Activated CD4-positive, alpha-beta T cell treated with anti-CD3 and anti-CD28 coated beads, Interleukin-2, amount 50 U/mL, for 48 hours (primary cell): ENCODE data around the gene ZBTB7B.
A peak's percentile ranks its signal among the peaks of the same experiment; 100 is the strongest.

Experiments
- DNase-seq, 2 experiments: peaks; one replicate each; pipeline ENCODE4 v3.0.0-alpha.2; 2020

Gene ZBTB7B

DNA sequence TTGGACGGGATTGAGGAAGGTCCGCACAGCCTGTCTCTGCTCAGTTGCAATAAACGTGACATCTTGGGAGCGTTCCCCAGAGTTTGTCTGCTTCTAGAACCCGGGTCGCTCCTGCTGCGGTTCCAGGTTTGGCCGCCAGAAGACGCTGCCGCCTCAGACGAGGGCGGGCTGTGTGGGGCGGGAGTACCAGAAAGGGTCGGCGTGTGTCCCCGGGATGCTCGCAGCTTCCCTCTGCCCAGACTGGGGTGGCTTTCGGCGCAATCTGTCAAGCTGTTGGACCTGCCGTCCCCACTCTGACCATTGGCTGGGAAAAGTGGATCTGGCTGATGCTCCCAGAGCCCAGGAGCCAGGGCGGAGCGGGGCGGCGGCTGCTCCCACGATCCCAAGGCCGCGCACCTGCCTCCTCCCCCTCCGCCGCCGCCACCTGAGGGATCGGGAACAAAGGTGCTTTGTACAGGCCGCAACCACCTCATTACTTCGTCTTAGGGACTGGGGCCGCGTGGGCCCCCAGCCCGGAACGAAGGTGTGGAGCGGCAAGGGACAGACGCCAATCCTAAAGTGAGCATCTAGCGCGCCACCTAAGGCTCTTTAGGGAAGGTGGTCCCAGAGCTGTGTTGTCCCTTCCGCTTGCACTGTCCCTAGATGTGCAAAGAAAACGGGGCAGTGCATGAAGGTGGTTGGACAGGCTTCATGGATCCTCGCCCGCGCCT lies 60.3 kb downstream of the ZBTB7B start:
- DNase-seq, result peak; percentile 86 to 90

DNA sequence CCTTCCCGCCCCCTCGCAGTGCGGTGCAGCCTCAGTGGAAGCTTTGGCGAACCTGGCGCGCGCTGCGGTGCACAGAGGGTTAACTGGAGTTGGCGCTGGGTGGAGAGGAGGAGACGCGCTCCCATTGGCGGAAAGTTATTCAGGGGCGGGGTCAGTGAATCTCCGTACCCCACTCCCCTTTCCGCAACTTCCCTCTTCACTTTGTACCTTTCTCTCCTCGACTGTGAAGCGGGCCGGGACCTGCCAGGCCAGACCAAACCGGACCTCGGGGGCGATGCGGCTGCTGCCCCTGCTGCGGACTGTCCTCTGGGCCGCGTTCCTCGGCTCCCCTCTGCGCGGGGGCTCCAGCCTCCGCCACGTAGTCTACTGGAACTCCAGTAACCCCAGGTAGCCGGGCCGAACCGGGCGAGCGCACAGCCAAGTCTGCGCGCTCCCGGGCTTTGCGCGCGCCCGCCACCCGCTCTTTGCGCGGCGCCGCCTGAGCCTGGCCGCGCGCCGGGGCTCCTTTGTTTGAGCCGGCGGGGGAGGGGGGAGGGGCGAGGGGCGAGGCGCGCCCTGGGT lies 61.0 kb downstream of the ZBTB7B start, which contains the start of gene EFNA4:
Gene EFNA4, plus strand, starts transcription at position 191 of the 561 bp plus-strand sequence. Its CDS starts 84 bp downstream, at position 275.
- peak; percentile 85 to 90 for DNase-seq

DNA sequence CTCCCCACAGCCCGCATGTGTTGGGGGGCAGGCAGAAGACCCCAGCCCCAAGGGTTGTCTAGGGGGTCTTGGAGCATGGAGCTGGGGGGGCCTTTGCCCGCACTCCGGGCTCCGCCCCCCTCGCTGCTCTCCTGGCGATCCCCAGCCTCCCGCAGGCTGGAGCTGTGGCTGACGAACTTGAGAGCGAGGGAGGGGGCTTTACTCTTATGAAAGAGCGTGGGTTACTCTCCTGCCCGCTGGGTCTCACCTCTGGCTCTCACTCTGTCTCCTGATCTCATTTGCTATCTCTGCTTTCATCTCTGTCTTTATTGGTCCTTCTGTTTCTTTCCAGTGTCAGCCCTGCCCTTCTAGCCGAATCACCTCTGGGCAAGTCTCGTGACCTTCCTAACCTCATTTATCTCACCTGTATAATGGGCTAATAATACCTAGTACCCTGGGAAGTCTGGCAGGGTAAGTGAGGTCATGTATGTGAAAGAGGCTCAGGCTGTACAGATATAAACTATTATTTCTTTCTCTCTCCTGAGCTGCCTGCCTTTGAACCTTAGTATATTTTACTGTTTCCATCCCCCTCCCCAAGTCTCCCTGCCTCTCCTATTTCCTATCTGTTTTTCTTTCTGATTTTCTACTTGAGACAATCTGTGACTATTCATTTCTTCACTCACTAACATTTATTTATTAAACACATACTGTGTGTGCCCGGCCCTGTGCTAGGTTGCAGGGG lies 61.7 kb downstream of the ZBTB7B start:
- peak; percentile 23 to 50 for DNase-seq

DNA sequence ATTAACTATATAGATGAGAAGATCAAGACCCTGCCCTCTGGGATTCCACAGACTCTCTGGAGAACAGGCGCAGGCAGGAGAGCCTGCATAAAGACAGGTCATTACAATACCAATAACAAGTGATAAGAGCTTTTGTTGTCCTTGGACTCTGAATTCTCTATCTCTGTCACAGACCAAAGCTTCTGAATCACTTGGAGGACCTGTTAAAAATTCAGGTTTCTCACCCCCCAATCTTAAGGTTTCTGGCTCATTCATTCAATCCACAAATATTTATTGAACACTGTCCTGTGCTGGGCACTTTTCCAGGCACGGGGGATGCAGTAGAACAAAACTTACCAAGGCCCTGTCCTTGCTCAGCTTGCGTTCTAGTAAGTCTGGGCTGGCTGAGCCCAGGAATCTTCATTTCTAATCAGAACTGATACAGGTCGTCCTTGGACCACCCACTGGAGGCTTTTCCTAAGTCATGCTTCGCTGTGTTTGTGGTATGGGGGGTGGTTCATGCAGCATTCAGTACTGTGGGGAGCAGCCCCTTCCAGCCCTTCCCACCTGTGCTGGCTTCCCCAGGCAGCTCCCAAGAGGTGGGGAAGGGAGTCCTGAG lies 62.3 kb downstream of the ZBTB7B start:
- no peak for DNase-seq

DNA sequence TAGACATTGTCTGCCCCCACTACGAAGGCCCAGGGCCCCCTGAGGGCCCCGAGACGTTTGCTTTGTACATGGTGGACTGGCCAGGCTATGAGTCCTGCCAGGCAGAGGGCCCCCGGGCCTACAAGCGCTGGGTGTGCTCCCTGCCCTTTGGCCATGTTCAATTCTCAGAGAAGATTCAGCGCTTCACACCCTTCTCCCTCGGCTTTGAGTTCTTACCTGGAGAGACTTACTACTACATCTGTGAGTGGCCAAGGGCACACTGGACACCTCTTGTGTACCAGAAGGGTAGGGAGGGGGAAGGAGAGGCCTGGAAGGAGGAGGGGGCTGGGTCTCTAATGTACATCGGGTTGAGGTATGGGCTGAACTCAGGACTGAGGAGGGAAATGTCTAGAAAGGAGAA lies 64.2 kb downstream of the ZBTB7B start:
- no peak for DNase-seq
